Suprapubic skin (tissue), 3 donors: ENCODE data around the gene RCL1.

Experiments
- POLR2A ChIP-seq, 2 donors: fragments of 450-650 bp; IDR thresholded peaks; one replicate each; pipeline ENCODE4 v1.6.1; 2017; ENCODE audit warnings: antibody characterized with exemption in 2 of 2, mild to moderate bottlenecking in 2 of 2, moderate library complexity in 2 of 2
- TF ChIP-seq, protein P1 (sequence below), 2 donors: fragments of 200-600 bp in 1 of 2; fragments of 450-650 bp in 1 of 2; sonication (generic) in 1 of 2; IDR thresholded peaks; one replicate each; pipeline ENCODE4 v1.5.1; 2016 to 2019; ENCODE audit warnings: antibody characterized with exemption in 2 of 2, mild to moderate bottlenecking in 1 of 2, moderate library complexity in 1 of 2

DNA sequence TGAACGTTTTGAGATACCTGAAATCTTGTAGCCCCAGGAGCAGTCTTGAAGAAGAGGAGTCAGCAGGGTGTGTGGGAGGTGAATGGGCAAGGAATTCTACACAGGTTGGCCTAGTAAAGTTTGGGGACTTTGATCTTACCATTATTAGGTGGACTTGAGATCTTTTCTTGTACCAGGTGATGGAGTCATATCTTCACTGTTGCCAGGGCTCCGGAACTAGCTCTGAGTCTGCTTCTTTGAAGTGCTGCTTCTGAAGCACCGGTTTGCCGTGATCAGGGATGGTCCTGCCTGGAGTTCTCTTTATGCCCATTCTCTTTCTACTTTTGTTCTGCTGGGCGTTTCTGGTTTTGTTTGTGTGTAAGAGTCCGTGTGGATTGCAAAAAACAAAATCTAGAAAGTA is 27.4 kb downstream of the RCL1 start:
- TF ChIP-seq POLR2A (IDR thresholded peaks at IDR 0.05): no peak
- TF ChIP-seq, protein P1, sequence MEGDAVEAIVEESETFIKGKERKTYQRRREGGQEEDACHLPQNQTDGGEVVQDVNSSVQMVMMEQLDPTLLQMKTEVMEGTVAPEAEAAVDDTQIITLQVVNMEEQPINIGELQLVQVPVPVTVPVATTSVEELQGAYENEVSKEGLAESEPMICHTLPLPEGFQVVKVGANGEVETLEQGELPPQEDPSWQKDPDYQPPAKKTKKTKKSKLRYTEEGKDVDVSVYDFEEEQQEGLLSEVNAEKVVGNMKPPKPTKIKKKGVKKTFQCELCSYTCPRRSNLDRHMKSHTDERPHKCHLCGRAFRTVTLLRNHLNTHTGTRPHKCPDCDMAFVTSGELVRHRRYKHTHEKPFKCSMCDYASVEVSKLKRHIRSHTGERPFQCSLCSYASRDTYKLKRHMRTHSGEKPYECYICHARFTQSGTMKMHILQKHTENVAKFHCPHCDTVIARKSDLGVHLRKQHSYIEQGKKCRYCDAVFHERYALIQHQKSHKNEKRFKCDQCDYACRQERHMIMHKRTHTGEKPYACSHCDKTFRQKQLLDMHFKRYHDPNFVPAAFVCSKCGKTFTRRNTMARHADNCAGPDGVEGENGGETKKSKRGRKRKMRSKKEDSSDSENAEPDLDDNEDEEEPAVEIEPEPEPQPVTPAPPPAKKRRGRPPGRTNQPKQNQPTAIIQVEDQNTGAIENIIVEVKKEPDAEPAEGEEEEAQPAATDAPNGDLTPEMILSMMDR (IDR thresholded peaks at IDR 0.05): no peak
